Activated naive CD8-positive, alpha-beta T cell treated with anti-CD3 and anti-CD28 coated beads, Interleukin-2, amount 10 ng/mL, durations not matched to agents 7 days and 5 days (primary cell): ENCODE data around the gene PRRT1B. TPM values are rescaled to one million over a fixed set of nuclear protein-coding genes. Genes with fewer than 3 reads are reported as not detected.
A peak's percentile ranks its signal among the peaks of the same experiment; 100 is the strongest.

Experiments used
- ATAC-seq: fragments of 150-1000 bp; cut with Tn5 transposase; one replicate; pipeline ENCODE4 v1.10.0; 2021; ENCODE audit warnings: low read depth, moderate library complexity
- POLR2A ChIA-PET: fragments of 350-600 bp; sonication (Branson Sonifier 250); formaldehyde crosslinking; loops from one replicate; lab custom pipeline; 2021; ENCODE audit warnings: antibody characterized with exemption; lab: Charles Lee
- DNase-seq: peaks from one replicate; pipeline ENCODE4 v3.0.0; 2021
- H3K27ac Mint-ChIP-seq: one replicate; pipeline ENCODE4 v1.8.0; 2022; ENCODE audit warnings: mild to moderate bottlenecking, mixed read lengths
- H3K27me3 Mint-ChIP-seq: one replicate; pipeline ENCODE4 v1.8.0; 2022; ENCODE audit warnings: mild to moderate bottlenecking, moderate library complexity, mixed read lengths
- H3K36me3 Mint-ChIP-seq: one replicate; pipeline ENCODE4 v1.8.0; 2021; ENCODE audit warnings: mild to moderate bottlenecking, mixed read lengths
- H3K4me1 Mint-ChIP-seq: one replicate; pipeline ENCODE4 v1.8.0; 2021; ENCODE audit warnings: mixed read lengths
- H3K4me3 Mint-ChIP-seq: one replicate; pipeline ENCODE4 v1.8.0; 2022; ENCODE audit warnings: mild to moderate bottlenecking, moderate library complexity, mixed read lengths
- H3K9me3 Mint-ChIP-seq: one replicate; pipeline ENCODE4 v1.8.0; 2021; ENCODE audit warnings: mixed read lengths
- total RNA-seq, 2 experiments: library from RNA; stranded (reverse); gene quantifications; one replicate each; pipeline ENCODE4 v1.2.3, GENCODE V29; 2021

PRRT1B gene
- total RNA-seq = not detected

- Mint-ChIP-seq H3K27me3 (peaks cover 61% of the 10 kb centered on the region), H3K9me3 (peaks cover 13% of the 10 kb centered on the region), H3K36me3 (peaks cover 13% of the 10 kb centered on the region), H3K4me1 (peaks cover 7% of the 10 kb centered on the region), H3K4me3 (peak within 1 kb of the TSS; percentile 78), H3K27ac (no peak within 1 kb of the TSS)
- ATAC-seq = no peak
- no peak for DNase-seq
- POLR2A ChIA-PET = interaction anchor here (0.5 kb wide), 1 partner anchor 146 kb away, joined by 4 read pairs; no protein-coding TSS in a partner anchor
Observed at GRCh38 chr9:131545003-131545785, at the start of gene PRRT1B. TSS of gene PRRT1B (plus strand) at chr9:131545523. CDS start at chr9:131545616, 93 bp downstream.

- H3K27me3 Mint-ChIP-seq = no peaks in the 10 kb centered on the region
- ATAC-seq (no peak), DNase-seq (no peak)
Observed at GRCh38 chr9:131495785-131496184, 49.5 kb upstream of the PRRT1B start.

GRCh38 chr9:131496844-131497405, 48.4 kb upstream of the PRRT1B start:
- H3K4me3 Mint-ChIP-seq = no peak overlapping the region
- H3K27me3 Mint-ChIP-seq = no peaks in the 10 kb centered on the region
- H3K9me3 Mint-ChIP-seq = no peaks in the 10 kb centered on the region
- peaks cover 33% of the 10 kb centered on the region for H3K4me1 Mint-ChIP-seq
- H3K27ac Mint-ChIP-seq = no peak overlapping the region
- ATAC-seq = no peak
- DNase-seq = no peak
- H3K36me3 Mint-ChIP-seq = peaks cover 26% of the 10 kb centered on the region
- POLR2A ChIA-PET = no interaction called here

More at GRCh38 chr9:131495785-131496184, 49.5 kb upstream of the PRRT1B start:
- POLR2A ChIA-PET = no interaction called here
- no peak overlapping the region for H3K27ac Mint-ChIP-seq
- H3K4me1 Mint-ChIP-seq = peaks cover 22% of the 10 kb centered on the region
- H3K4me3 Mint-ChIP-seq = no peak overlapping the region
- H3K9me3 Mint-ChIP-seq = no peaks in the 10 kb centered on the region
- H3K36me3 Mint-ChIP-seq = peaks cover 28% of the 10 kb centered on the region

- H3K9me3 Mint-ChIP-seq = no peaks in the 10 kb centered on the region
- POLR2A ChIA-PET = interaction anchor here (0.5 to 1.8 kb wide), 6 partner anchors 19 to 141 kb away, joined by 3 to 6 read pairs (median 4); no protein-coding TSS in a partner anchor
- H3K4me3 Mint-ChIP-seq = peak overlapping the region; percentile 2
- ATAC-seq = no peak
- DNase-seq = no peak
- no peaks in the 10 kb centered on the region for H3K27me3 Mint-ChIP-seq
- peaks cover 42% of the 10 kb centered on the region for H3K4me1 Mint-ChIP-seq
- peak overlapping the region; percentile 26 for H3K27ac Mint-ChIP-seq
- H3K36me3 Mint-ChIP-seq = peaks cover 10% of the 10 kb centered on the region
Observed at GRCh38 chr9:131499254-131499767, 46.0 kb upstream of the PRRT1B start.

GRCh38 chr9:131500377-131500776, 44.9 kb upstream of the PRRT1B start:
- peak; percentile 64 for ATAC-seq
- H3K9me3 Mint-ChIP-seq = no peaks in the 10 kb centered on the region
- peak; percentile 68 for DNase-seq
- H3K36me3 Mint-ChIP-seq = peaks cover 12% of the 10 kb centered on the region
- POLR2A ChIA-PET = interaction anchor here (0.8 to 1.8 kb wide), 11 partner anchors 18 to 248 kb away, joined by 3 to 6 read pairs (median 4); no protein-coding TSS in a partner anchor
- peaks cover 44% of the 10 kb centered on the region for H3K4me1 Mint-ChIP-seq
- H3K27me3 Mint-ChIP-seq = no peaks in the 10 kb centered on the region
- H3K4me3 Mint-ChIP-seq = peak overlapping the region; percentile 66
- H3K27ac Mint-ChIP-seq = peak overlapping the region; percentile 90

- peak; percentile 30 for ATAC-seq
- Mint-ChIP-seq H3K9me3 (no peaks in the 10 kb centered on the region), H3K4me3 (peak overlapping the region; percentile 66), H3K27me3 (no peaks in the 10 kb centered on the region), H3K27ac (peak overlapping the region; percentile 90), H3K4me1 (peaks cover 44% of the 10 kb centered on the region), H3K36me3 (peaks cover 10% of the 10 kb centered on the region)
- peak; percentile 65 for DNase-seq
- POLR2A ChIA-PET = interaction anchor here (0.8 to 1.8 kb wide), 11 partner anchors 19 to 249 kb away, joined by 3 to 6 read pairs (median 4); no protein-coding TSS in a partner anchor
Observed at GRCh38 chr9:131500939-131501541, 44.3 kb upstream of the PRRT1B start.

GRCh38 chr9:131502781-131503625, 42.3 kb upstream of the PRRT1B start, which contains the start of gene POMT1:
TSS of gene POMT1 (plus strand) at chr9:131502918. CDS start at chr9:131504219, 1,301 bp downstream.
- H3K4me3 Mint-ChIP-seq = peak within 1 kb of the TSS; percentile 99
- H3K9me3 Mint-ChIP-seq = no peaks in the 10 kb centered on the region
- H3K27ac Mint-ChIP-seq = peak within 1 kb of the TSS; percentile 90
- DNase-seq (peak; percentile 92), ATAC-seq (peak; percentile 69)
- no peaks in the 10 kb centered on the region for H3K27me3 Mint-ChIP-seq
- peaks cover 44% of the 10 kb centered on the region for H3K4me1 Mint-ChIP-seq
- POLR2A ChIA-PET = interaction anchor here (0.9 to 1.8 kb wide), 6 partner anchors 9 to 240 kb away, joined by 3 to 7 read pairs (median 4); no protein-coding TSS in a partner anchor
- peaks cover 8% of the 10 kb centered on the region for H3K36me3 Mint-ChIP-seq

GRCh38 chr9:131503626-131504465, 41.5 kb upstream of the PRRT1B start:
- no peaks in the 10 kb centered on the region for H3K9me3 Mint-ChIP-seq
- POLR2A ChIA-PET = interaction anchor here (0.9 to 1.8 kb wide), 6 partner anchors 9 to 240 kb away, joined by 3 to 7 read pairs (median 4); no protein-coding TSS in a partner anchor
- peak; percentile 68 for DNase-seq

GRCh38 chr9:131505012-131505411, 40.3 kb upstream of the PRRT1B start:
- Mint-ChIP-seq H3K4me3 (no peak overlapping the region), H3K4me1 (peaks cover 29% of the 10 kb centered on the region), H3K27me3 (no peaks in the 10 kb centered on the region), H3K9me3 (no peaks in the 10 kb centered on the region), H3K27ac (no peak overlapping the region), H3K36me3 (peaks cover 9% of the 10 kb centered on the region)
- DNase-seq = no peak
- POLR2A ChIA-PET = no interaction called here
- no peak for ATAC-seq

More at GRCh38 chr9:131503626-131504465, 41.5 kb upstream of the PRRT1B start:
- Mint-ChIP-seq H3K27me3 (no peaks in the 10 kb centered on the region), H3K4me3 (peak overlapping the region; percentile 99), H3K4me1 (peaks cover 37% of the 10 kb centered on the region), H3K36me3 (peaks cover 8% of the 10 kb centered on the region), H3K27ac (peak overlapping the region; percentile 89)
- ATAC-seq = peak; percentile 37

- no peak overlapping the region for H3K27ac Mint-ChIP-seq
- ATAC-seq = no peak
- H3K36me3 Mint-ChIP-seq = peaks cover 6% of the 10 kb centered on the region
Observed at GRCh38 chr9:131511416-131511815, 33.9 kb upstream of the PRRT1B start.

GRCh38 chr9:131511880-131512279, 33.4 kb upstream of the PRRT1B start:
- no peak for ATAC-seq
- peaks cover 6% of the 10 kb centered on the region for H3K36me3 Mint-ChIP-seq
- H3K4me3 Mint-ChIP-seq = no peak overlapping the region
- H3K27me3 Mint-ChIP-seq = no peaks in the 10 kb centered on the region
- DNase-seq = no peak
- POLR2A ChIA-PET = interaction anchor here (0.5 to 1.4 kb wide), 2 partner anchors 8 to 22 kb away, joined by 4 to 5 read pairs; no protein-coding TSS in a partner anchor
- no peaks in the 10 kb centered on the region for H3K9me3 Mint-ChIP-seq
- no peak overlapping the region for H3K27ac Mint-ChIP-seq
- no peaks in the 10 kb centered on the region for H3K4me1 Mint-ChIP-seq

More at GRCh38 chr9:131511416-131511815, 33.9 kb upstream of the PRRT1B start:
- POLR2A ChIA-PET = interaction anchor here (0.5 kb wide), 1 partner anchor 23 kb away, joined by 5 read pairs; no protein-coding TSS in a partner anchor
- no peaks in the 10 kb centered on the region for H3K4me1 Mint-ChIP-seq
- no peaks in the 10 kb centered on the region for H3K9me3 Mint-ChIP-seq
- H3K4me3 Mint-ChIP-seq = no peak overlapping the region
- DNase-seq = no peak
- no peaks in the 10 kb centered on the region for H3K27me3 Mint-ChIP-seq
